GM21526 (cell line): ENCODE results near the gene SPAG8.
A peak's percentile ranks its signal among the peaks of the same experiment; 100 is the strongest.

Source experiments
- ATAC-seq: cut with Tn5 transposase; IDR thresholded peaks from one replicate; pipeline ENCODE4 v1.9.1; 2021; ENCODE audit warnings: moderate library complexity; ENCODE audit not compliant: unreplicated experiment, low FRiP score

The SPAG8 gene

GRCh38 chr9:35813434-35814105 is 1.5 kb upstream of the SPAG8 start:
- no peak for ATAC-seq

DNA sequence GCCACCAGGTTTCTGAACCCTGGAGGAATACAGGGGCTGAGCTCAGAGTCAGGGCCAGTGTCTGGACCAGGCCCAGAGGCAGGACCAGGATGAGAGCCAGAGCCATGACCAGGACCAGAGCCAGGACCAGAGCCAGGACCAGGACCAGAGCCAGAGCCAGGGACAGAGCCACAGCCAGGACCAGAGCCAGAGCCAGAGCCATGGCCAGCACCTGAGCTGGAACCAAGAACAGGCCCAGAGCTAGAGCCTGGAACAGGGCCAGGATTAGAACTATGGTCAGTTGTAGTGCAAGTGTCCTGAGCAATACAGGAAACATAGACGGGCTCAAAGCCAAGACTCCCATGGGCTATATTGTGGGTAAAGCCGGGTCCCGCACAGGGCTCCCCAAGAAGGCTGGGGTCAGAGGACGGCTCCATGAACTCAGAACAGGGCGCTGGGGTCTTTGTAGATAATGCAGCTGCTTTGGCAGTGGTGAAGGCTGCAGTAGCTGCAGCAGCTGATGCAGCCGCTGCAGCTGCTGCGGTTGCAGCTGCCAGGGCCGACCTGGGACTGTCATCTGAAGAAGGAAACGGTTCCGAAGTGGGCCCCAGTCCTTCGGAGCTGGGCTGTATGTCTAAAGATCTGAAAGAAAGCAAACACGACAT is 559 bp downstream of the SPAG8 start:
- no peak for ATAC-seq

- no peak for ATAC-seq
Measured at GRCh38 chr9:35810122-35810521, 1.9 kb downstream of the SPAG8 start.

GRCh38 chr9:35808433-35808832 is 3.6 kb downstream of the SPAG8 start:
- ATAC-seq: no peak

DNA sequence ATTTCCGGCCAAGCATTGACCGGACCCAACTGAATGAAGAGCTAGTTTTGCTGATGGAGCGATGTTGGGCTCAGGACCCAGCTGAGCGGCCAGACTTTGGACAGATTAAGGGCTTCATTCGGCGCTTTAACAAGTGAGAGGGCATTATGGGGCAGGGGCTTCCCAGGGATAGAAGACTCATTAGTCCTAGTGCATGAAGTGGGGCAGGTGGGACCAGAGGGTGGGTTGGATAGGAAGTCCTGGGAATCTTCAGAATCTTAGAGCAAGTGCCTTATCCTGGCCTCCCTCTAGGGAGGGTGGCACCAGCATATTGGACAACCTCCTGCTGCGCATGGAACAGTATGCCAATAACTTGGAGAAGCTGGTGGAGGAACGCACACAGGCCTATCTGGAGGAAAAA is 6.0 kb downstream of the SPAG8 start:
- ATAC-seq: no peak

- no peak for ATAC-seq
Measured at GRCh38 chr9:35801328-35802128, 10.5 kb downstream of the SPAG8 start.

DNA sequence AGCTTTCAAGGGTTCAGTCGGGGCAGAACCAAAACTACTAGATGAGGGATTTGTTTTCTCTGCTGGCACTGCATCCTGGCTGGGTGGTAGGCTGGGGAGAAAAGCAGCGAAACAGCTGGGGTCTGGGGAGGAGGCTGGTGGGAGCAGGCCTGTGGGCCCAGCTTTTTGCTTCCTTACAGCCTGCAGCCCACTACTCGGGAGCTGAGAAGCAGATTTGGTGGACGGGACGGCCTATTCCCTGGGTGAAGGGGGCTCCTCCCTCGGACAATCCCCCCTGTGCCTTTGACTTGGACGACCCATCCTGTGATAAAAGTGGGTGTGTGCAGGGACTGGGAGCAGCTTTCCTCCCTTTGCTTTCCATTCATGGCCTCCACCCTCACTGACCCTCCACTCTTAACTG is 11.5 kb downstream of the SPAG8 start:
- ATAC-seq: no peak

GRCh38 chr9:35798658-35799374 is 13.2 kb downstream of the SPAG8 start:
- ATAC-seq: no peak

- no peak for ATAC-seq
Measured at GRCh38 chr9:35797311-35798109, 14.6 kb downstream of the SPAG8 start.

GRCh38 chr9:35795695-35796094 is 16.4 kb downstream of the SPAG8 start:
- ATAC-seq: no peak

- ATAC-seq: no peak
Measured at GRCh38 chr9:35793461-35793860, 18.6 kb downstream of the SPAG8 start.

DNA sequence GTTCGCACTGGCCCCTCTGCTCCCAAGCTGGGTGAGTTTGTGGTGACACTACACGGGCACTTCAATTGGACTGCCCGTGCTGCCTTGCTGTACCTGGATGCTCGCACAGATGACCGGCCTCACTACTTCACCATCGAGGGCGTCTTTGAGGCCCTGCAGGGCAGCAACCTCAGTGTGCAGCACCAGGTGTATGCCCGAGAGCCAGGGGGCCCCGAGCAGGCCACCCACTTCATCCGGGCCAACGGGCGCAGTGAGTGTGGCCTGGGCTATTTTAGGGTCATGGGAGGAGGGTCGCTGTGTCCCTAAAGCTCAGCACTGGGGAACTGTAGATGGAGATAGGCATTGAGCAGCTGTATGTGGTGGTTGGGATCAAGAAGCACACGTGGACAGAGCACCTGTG is 19.2 kb downstream of the SPAG8 start:
- ATAC-seq: no peak

DNA sequence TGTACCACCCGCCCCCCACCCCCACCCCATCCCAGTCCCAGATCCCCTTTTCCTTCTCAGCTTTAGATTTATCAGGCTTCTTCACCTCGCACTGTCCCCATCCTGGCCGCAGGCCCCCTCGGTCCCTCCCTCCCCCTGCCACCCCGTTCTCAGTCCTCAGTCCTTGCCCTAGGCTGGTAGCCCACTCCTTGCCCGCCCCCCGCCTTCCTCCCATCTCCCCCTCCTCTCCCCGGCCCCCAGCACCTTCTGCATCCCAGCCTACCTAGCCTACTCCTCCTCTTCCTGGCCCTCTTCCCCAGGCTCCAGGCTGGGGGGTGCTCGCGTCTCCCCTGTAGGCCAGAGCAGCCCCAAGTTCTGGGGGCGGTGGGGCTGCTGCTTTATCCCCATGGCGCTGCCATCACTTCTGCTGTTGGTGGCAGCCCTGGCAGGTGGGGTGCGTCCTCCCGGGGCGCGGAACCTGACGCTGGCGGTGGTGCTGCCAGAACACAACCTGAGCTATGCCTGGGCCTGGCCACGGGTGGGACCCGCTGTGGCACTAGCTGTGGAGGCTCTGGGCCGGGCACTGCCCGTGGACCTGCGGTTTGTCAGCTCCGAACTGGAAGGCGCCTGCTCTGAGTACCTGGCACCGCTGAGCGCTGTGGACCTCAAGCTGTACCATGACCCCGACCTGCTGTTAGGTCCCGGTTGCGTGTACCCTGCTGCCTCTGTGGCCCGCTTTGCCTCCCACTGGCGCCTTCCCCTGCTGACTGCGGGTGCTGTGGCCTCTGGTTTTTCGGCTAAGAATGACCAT is 19.8 kb downstream of the SPAG8 start:
- no peak for ATAC-seq

DNA sequence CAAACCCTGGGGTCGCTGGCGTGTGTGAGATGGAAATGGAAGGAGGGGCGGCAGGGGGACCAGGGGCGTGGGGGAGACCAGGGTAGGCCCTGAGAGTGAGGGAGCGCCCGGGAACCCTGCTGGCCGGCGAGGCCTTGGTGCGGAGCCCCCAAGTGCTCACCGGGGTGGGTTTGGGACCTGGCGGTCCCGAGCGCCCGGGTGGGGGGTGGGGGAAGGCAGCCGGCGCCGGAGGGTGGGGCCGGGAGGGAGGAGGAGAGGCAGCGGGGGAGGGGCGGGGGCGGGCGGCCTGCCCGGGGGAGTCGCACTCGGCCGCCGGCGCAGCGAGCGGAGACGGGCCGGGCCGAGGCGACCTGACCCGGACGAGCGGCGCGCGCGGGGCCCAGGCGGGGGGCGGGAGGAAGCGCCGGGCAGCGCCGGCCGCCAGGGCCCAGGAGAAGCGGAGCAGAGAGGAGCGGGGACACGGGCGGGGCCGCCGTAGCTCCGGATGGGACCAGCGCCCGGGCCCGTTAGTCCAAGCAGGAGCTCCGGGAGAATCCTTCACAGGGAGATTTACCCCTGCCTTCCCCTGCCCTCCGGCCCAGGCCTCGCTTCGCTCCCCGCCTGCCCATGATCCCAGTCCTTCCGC is 20.7 kb downstream of the SPAG8 start, which contains the start of gene NPR2:
Gene NPR2, plus strand, starts transcription at position 295 of the 625 bp plus-strand sequence. CDS start 818 bp downstream, outside the sequence.
- ATAC-seq: no peak

- peak; percentile 70 for ATAC-seq
Measured at GRCh38 chr9:35790385-35791296, 21.4 kb downstream of the SPAG8 start.

DNA sequence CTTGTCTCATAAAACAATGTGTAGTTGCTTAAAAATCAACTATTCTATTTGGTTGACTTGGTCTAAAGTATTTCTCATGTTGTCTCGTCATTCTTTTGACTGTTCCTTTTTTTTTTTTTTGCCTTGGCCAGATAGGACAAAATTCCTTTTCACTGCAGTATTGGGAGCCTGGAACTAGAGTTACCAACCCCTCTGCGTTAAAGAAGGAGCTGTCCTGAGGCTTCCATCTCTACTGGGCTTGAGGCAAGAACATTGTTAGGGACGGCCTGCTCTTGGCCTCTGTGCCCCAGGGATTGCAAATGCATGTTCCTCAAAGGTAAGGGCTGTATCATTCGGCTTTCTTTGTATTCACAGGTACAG is 22.1 kb downstream of the SPAG8 start:
- peak; percentile 11 for ATAC-seq

DNA sequence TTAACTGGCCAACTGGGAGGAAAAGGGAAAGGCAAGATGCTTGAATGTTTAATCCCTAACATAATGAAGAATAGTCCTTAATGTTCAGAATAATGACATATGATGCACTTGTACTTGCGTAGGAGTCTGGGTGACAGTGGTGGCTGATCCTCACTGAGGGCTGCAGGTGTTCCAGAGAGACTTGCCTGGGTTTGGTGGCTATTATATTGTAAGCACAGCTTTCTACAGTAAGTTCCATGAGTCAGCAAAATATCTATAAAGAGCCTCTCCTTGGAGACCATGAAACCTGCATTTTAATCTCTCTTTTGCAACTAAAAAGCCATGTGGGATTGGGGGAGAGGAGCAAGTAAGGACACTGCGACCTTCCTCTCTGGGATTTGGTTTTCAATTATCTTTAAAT is 22.5 kb downstream of the SPAG8 start:
- no peak for ATAC-seq

DNA sequence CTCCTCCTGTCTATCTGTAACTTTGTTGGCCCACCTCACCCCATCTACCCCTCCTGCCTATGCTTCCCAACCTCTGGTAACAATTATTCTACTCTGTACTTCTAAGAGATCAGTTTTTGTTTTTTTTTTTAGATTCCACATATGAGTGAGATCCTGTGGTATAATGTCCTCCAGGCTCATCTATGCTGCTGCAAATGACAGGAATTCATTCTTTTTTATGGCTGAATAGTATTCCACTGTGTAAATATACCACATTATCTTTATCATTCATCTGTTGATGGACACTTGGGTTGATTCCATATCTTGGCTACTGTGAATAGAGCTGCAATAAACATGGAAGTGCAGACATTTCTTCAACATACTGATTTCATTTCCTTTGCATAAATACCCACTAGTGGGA is 28.6 kb downstream of the SPAG8 start:
- no peak for ATAC-seq
